Endothelial cell of hepatic sinusoid (primary cell): ENCODE results near the gene AKAP8L.

ENCODE experiments used
- in situ Hi-C: cut with HindIII; loops from 2 replicates; pipeline ENCODE4 v1.10.0; 2017; ENCODE audit warnings: low sequenced_read_pairs

AKAP8L gene, protein sequence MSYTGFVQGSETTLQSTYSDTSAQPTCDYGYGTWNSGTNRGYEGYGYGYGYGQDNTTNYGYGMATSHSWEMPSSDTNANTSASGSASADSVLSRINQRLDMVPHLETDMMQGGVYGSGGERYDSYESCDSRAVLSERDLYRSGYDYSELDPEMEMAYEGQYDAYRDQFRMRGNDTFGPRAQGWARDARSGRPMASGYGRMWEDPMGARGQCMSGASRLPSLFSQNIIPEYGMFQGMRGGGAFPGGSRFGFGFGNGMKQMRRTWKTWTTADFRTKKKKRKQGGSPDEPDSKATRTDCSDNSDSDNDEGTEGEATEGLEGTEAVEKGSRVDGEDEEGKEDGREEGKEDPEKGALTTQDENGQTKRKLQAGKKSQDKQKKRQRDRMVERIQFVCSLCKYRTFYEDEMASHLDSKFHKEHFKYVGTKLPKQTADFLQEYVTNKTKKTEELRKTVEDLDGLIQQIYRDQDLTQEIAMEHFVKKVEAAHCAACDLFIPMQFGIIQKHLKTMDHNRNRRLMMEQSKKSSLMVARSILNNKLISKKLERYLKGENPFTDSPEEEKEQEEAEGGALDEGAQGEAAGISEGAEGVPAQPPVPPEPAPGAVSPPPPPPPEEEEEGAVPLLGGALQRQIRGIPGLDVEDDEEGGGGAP

DNA sequence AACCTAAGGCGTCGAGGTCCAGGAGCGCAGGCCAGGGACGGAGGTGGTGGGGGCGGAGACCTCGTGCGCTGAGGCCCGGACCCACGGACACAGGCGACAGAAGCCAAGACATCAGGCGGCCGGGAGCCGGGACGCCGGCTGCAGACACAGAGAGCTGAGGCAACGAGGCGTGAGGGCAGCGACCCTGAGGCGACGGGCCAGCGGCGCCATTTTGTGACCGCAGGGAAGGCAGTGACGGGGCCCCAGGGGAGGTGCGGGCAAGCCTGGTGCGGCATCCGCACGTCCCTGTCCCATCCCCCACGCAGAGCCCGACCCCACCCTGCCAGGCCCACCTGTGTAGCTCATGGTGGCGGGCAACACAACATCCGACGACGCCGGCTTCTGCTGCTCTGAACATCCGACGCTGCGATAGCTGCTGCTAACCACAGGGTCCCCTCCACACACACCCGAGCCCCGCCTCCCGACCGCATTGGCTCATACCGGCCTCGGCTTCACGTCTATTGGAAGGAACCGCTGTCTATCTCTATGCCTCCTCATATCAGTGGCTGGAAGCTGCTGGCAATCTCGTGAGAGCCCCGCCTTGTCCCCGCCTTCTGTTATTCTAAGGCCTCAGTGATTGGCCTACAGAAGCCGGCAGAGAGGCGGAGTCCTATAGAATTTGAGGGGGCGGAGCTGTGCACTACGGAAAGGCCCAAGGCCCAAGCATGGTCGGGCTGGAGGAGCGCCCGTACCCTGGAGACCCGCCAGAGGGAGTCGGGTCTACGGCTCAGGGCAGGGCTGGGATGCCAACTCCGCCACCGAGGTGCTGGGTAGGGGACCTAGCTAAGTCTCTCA is at the start of gene AKAP8L:
TSS of gene AKAP8L (minus strand) at position 410 of the 834 bp plus-strand sequence. CDS start at position 345, 65 bp downstream.
- in situ Hi-C loops = no loop called here

DNA sequence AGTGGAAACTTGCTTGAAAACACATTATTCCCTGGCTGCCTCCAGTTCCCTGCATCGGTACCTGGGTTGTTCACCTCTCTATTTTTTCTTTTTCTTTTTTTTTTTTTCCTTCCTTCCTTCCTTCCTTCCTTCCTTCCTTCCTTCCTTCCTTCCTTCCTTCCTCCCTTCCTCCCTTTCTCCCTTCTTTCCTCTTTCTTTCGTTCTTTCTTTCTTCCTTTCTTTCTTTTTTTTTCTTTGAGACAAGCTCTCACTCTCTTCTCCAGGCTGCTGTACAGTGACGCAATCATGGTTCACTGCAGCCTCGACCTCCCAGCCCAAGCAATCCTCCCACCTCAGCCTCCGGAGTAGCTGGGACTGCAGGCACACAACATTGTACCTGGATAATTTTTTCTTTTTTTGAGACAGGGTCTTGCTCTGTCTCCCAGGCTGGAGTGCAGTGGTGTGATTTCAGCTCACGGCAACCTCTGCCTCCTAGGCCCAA is 49.0 kb upstream of the AKAP8L start:
- in situ Hi-C loops = no loop called here

DNA sequence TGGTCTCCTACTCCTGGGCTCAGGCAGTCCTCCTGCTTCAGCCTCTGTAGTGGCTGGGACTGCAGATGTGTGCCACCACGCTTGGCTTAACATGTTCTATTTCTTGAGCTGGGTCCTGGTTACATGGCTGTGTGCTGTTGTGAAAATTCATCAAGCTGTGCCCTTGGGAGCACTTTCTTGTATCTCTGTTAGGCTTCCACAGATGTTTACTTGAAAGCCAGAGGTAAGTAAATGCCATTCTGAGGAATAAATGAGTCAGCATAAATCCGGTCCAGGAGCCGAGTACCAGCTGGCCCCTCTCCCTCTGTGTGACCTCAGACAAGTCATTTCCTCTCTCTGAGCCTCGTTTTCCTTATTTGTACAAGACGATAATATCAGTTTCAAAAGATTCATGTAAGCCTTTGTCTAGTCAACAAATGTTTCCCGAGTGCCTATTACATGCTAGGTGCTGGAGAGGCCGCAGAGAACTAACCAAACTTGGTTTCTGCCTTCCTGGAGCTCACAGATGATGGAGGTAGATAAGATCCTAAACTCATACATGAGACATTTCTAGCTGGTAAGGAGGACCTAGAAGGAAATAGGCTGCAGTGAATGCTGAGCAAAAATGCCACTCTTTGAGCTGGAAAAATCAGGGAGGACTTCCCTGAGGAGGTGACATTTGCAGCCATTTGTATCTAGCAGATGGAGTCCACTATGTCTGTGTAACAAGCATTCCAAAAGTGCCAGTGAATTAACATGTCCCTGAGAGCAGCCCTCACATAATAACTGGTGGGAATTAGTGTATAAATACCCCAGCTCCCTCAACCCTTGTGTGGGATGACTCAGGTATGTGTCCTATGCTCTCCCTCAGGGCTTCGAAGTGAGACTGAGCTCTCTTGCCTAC is 48.3 kb upstream of the AKAP8L start:
- in situ Hi-C loops = no loop called here

DNA sequence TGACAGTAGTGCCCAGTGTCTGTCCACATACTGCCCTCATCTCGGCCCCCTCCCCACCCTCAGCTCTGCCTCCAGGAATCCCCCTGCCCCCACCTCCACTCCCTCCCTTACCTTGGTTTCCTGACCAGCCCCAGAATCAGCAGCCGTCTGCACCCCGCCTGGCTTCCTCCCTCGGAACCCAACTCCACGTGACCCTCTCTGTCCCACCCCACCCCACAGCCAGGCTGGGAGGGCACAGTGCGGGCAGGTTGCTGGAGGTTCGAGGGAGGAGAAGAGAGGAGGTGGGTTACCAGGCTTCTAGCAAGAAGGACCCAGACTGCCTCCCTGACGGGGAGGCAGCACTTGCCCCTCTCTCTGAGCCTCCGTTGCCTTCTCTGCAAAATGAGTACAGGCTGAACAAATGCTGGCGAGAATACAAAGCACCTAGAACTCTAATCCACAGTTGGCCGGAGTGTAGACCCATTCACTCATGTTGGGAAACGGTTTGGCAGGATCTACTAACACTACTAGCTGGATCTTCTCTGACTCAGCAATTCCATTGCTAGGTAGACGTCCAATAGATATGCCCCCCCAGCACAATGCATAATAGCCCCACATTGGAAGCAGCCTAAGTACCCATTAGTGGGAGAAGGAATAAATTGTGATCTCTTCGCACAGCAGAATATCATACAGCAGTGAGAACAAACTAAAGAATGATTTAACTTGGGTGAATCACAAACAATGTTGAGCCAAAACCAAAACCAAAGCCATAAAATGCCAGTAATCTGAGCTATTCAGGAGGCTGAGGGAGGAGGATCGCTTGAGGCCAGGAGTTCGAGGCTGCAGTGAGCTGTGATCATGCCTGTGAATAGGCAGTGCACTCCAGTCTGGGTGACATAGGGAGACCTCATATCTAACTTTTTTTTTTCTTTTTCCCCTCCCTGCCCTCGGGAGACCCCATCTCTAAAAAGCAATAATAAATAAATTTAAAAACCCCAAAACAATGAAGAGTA is 45.9 kb upstream of the AKAP8L start, which contains the start of gene RASAL3:
TSS of gene RASAL3 (minus strand) at position 151 of the 992 bp plus-strand sequence. CDS start 186 bp downstream, outside the sequence.
- in situ Hi-C loops = no loop called here

DNA sequence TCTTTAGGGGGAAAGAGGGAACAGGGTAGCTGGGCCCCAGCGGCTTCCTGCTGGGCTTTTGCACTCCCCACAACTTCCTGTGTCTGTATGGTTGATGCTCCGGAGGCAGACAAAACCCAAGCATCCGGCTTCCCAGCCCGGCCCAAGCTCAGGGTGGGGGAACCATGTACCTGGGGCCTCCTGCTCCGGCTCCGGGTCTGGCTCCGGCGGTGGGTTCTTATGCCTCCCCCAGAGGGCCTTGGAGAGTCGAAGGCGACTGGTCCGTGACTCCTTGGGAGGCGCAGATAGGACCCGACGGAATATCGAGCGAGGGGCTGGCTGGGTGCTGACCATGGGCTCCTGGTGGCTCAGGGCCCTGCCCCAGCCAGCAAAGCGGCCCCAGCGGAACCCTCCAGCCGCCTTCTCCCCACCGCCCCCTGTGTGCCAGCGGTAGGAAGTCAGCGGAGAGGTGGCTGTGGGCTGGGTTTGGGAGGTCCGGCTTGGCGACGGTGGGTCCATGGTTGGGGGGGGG is 45.1 kb upstream of the AKAP8L start:
- in situ Hi-C loops = no loop called here

DNA sequence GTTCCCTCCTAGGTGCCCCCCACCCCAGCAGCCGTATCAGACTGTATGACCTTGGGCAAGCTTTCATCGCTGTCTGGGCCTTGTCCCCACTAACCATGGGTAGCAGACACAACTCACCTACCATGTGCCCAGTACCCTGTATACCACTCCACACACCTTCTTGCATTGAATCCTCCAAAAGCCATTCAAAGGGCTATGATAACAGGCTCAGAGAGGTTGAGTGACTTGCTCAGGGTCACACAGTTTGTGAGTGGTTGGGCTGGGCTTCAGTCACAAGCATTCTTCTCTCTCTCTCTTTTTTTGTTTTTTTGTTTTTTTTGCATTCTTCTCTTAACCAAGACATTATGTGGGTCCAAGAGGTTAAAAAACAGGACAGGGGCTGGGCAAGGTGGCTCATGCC is 42.9 kb upstream of the AKAP8L start:
- in situ Hi-C loops = no loop called here

DNA sequence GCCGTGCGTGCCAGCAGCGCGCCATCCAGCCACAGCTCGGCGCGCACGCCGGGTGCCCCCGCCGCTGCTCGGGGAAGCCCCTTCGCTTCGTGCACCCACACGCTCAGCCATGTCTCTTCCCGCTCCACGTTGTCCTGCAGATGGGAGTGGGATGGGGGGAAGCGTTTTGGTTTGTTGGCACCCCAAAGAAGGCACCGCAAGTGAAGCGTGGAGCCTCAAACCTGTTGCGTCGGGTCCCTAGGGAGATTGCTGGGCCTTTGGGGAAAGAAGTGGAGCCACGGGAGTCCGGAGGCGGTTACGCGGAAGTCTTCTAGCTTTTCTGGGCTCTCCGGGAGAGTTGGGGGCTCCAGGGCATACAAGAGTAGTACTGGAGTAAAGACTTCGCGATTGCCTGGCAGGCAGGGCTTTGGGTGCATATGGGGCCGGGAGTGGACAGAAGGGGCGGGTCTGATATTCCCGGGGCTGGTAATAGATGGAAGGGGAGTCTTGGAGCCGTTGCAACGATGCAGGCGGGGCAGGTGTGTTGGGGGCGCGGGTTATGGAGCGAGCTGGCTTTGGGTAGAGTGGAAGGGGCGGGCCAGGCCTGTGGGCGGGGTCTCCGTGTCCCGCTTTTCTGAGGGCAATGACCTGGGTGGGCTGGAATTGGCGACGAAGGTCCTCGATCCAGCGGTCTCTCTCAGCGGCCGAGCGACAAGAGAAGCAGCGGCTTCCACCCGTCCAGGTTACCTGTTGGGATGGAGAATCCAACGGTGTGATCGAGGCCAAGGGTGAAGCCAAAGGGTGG is 39.1 kb upstream of the AKAP8L start:
- in situ Hi-C loops = loop anchor here (5.0 kb wide), 1 partner anchor 71 kb away; no protein-coding TSS in a partner anchor

DNA sequence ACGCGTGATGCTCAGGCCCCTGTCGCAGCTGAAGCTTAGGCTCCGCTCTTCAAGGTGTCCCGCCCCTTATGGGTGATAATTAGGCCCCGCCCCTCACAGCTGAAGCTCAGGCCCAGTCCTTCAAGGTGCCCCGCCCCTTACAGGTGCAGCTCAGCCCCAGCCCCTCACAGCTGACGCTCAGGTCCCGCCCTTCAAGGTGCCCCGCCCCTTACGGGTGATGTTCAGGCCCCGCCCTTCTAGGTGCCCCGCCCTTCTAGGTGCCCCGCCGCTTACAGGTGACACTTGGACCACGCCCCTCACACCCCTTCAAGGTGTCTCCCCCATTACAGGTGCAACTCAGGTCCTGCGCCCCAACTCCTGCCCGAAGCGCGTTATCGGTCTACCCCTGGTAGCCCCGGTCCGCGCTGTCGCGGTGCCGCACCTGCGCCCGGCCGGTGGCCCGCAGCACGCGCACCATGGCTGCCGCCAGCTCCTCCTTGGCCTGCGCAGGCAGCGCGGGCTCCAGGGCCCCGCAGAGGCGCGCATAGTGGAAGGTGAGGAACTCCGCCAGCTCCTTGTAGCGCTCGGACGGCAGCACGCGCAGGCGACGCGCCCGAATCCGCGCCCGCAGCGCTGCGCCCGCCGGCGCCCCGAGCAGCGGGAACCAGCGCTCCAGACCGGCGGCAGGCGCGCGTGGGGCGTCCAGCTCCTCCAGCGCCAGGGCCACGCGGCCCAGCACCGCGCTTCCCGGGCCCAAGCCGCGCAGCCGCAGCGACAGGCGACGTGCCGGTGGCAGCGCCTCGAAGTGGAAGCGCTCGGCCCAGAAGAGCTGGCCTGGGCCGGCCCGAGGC is 38.3 kb upstream of the AKAP8L start:
- in situ Hi-C loops = loop anchor here (5.0 kb wide), 1 partner anchor 70 kb away; no protein-coding TSS in a partner anchor

DNA sequence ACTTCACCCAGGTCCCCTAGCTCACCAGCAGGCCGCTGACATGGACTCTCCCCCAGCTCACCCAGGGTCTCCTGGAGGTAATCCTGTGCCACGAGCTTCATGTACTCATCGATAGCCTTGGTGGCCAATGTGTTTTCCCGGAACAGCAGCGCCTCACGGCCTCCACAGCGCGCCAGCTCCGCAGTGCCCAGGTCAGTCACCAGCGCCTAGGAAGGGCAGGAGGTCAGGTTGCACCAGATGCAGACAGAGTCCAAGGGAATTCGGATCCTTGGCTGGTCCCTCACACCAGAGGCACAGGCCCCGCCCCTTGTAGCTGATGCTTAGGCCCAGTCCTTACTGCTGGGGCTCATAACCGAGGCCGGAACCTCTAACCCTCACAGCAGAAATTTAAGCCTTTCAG is 37.7 kb upstream of the AKAP8L start:
- in situ Hi-C loops = loop anchor here (5.0 kb wide), 1 partner anchor 69 kb away; no protein-coding TSS in a partner anchor

DNA sequence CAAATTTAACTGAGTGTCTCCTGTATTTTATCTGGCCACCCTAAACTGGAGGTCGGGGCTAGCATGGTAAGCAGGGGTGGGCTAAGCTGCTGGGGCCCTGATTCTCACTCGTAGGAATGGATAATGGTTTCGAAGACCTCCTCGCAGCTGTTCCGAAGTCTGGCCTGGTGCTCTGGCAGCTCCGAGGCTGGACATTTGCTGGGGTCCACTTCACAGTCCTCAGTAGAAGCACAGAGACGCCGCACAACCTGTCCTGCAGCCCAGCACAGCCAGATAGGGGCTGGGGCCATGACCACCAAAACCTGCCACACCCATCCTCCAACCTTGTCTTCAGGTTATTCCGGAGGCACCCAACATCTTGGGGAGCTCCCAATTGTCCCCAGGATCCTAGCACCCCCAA is 37.2 kb upstream of the AKAP8L start:
- in situ Hi-C loops = loop anchor here (5.0 kb wide), 1 partner anchor 69 kb away; no protein-coding TSS in a partner anchor

DNA sequence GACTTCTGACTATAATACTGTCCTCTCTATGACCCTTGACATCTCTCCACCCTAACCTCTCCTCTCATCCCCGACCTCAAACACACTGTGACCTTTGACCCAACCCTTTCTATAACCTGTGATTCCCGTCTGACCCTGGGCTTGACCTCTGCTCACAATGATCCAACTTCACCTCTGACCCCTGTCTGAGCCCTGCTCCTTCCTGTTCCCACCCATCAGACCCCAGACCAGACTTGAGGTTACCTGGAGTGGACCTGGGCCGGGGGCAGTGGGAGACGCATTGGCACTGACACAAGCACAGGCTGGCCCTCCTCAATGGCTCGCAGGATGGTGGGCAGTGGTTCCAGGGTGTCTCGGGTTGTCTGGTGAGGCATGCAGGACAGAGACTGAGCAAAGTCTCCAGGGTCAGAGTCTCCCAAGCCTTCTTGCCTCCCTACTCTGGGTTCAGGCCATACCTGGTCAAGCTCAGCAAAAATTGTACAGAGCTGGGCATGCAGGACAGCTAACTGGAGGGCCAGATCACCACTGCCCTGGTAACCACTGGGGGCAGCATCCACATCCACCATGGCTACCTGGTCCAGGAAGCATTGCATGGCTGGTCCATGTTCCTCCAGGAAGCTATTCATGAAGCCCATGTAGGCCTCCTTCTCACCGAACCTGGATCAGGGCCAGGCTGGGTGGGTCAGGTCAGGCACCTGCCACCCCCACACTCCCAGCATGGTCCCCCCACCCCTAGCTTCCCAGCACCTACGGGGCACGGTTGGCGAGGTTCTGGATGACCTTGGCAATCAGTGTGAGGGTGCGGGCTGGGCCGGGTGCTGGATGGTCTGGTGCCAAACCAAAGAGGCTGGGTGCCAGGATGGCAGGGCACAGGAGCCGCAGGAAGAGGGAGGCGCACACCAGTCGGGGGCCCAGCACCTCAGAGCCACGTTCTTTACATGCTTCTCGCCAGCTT is 35.4 kb upstream of the AKAP8L start:
- in situ Hi-C loops = no loop called here

DNA sequence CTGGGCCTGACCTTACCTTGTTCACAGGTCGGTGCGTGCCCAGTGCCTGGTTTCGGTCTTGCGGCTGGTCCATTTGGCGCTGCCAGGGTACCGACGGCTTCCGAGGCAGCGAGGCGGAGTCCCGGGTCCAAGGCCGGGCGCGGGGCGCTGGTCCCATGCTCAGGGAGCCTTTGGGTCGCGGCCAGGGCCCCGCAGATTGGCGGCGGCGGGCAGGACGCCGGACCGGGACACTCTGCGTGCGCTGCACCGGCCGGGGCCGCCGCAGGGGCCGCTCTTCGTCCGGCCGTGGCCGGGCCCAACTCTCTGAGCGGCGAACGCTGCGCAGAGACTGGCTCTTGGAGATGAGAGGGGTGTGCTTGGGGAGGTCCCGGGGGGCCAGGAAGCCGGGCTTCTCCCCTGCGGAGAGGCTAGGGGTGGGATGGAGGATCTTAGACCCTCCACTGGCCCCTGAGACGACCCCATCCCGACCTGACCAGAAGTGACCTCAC is 34.3 kb upstream of the AKAP8L start:
- in situ Hi-C loops = no loop called here

DNA sequence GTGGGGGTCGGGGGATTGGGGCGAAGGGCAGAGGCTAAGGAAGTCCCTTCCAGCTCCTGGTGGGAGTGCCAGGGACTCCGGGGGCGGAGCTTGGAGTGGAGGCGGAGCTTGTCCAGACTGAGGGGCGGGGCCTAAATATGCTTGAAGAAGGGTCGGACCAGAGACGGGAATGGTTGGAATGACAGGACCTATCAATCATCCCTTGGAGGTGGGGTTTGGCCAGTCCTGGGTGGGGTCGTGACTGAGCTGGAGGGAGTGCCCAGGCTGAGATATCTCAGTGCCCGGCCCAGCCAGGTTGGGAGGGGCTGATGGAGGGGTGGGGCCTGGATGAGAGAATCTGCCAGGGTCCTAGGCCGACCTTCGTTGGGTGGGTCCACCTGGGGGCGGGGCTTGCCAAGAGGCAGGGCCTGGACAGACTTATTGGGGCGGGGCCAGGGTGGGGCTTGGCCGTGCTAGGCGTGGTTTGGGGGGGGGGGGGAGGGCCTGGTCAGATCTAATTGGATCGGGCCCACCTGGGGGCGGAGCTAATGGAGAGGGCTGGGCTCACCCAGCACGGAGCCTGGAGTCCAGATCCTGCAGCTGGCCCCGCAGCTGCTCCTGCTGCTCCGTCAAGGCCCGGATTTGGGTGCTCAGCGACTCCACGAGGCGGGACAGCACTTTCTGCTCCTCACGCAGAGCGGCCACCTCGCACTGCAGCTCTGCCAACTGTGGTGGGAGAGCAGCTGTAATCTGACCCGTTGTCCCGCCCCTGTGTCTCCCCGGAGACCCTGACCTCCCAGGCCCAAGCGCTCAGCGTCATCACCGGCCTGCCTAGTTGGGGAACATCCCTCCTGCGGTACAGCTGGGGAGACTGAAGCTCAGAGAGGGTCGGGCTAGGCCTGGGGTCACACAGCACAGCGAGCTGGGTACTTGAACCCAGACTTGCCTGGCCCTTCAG is 33.6 kb upstream of the AKAP8L start:
- in situ Hi-C loops = no loop called here

DNA sequence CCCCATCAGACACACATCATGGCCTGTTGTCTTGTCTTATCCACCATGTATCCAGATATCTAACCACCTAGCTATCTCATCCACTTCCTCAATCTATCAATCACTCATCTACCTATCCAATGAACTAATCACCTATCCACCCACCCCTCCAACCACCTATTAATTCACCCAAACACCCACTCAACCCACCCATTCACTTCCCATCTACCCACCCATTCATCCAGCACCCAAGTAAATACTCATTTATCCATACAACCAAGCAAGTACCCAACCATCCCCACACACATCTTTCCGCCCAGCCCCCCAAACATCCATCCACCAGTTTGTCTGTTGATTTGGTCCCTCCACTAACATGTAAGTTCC is 31.7 kb upstream of the AKAP8L start:
- in situ Hi-C loops = no loop called here
